B cell (primary cell): ENCODE data around the gene NFIB. TPM values are rescaled to one million over a fixed set of nuclear protein-coding genes. Genes with fewer than 3 reads are reported as not detected.

ENCODE experiments used
- ATAC-seq: fragments of 200-7000 bp; cut with Tn5 transposase; one replicate; pipeline ENCODE4 v1.10.0; 2021; ENCODE audit warnings: low read depth, mild to moderate bottlenecking, moderate number of reproducible peaks, moderate library complexity
- CTCF ChIA-PET: fragments of 350-600 bp; sonication (Branson Sonifier 250); formaldehyde crosslinking; loops from one replicate; lab custom pipeline; 2021; ENCODE audit warnings: antibody characterized with exemption, inconsistent platforms; lab: Charles Lee
- POLR2A ChIA-PET: fragments of 350-600 bp; sonication (Branson Sonifier 250); formaldehyde crosslinking; loops from one replicate; lab custom pipeline; 2021; ENCODE audit warnings: antibody characterized with exemption; lab: Charles Lee
- DNase-seq: peaks from one replicate; pipeline ENCODE4 v3.0.0; 2013
- H2AFZ ChIP-seq: 2 replicates; pipeline ENCODE4 v1.6.1; 2012; ENCODE audit warnings: mild to moderate bottlenecking, low read depth, low read length; ENCODE audit not compliant: insufficient read depth, poor library complexity, severe bottlenecking
- H3K27ac ChIP-seq, 2 donors: 1 replicate in 1 of 2; 2 replicates in 1 of 2; pipeline ENCODE4 v1.5.1; 2012 to 2013; ENCODE audit warnings: low read length in 2 of 2, mild to moderate bottlenecking in 2 of 2, moderate library complexity in 1 of 2
- H3K27me3 ChIP-seq, 4 experiments: fragments of 200-600 bp in 1 of 4; sonication (generic) in 1 of 4; replicated peaks in 1 of 4; 1 replicate in 2 of 4; 2 replicates in 2 of 4; pipeline versions ENCODE4 v1.6.1 to v1.7.0; 2013 to 2016; ENCODE audit warnings: low read length in 3 of 4, mild to moderate bottlenecking in 2 of 4, mixed read lengths in 1 of 4, moderate library complexity in 1 of 4; ENCODE audit not compliant: insufficient read depth in 4 of 4, control insufficient read depth in 3 of 4; ENCODE audit errors: control extremely low read depth in 1 of 4
- H3K36me3 ChIP-seq, 2 experiments: replicated peaks in 1 of 2; 1 replicate in 1 of 2; 2 replicates in 1 of 2; pipeline versions ENCODE4 v1.6.1 to v1.7.1; 2013; ENCODE audit warnings: low read length in 1 of 2; ENCODE audit not compliant: insufficient read depth in 2 of 2, control insufficient read depth in 1 of 2; ENCODE audit errors: control extremely low read depth in 1 of 2, extremely low read depth in 1 of 2
- H3K4me1 ChIP-seq, 2 donors: fragments of 200-600 bp in 1 of 2; sonication (generic) in 1 of 2; 1 replicate in 1 of 2; 2 replicates in 1 of 2; pipeline versions ENCODE4 v1.5.1 to v1.6.1; 2013 to 2017; ENCODE audit warnings: low read length in 2 of 2; ENCODE audit not compliant: control insufficient read depth in 2 of 2, insufficient read depth in 2 of 2
- H3K4me2 ChIP-seq: replicated peaks from 2 replicates; pipeline ENCODE3; 2012; ENCODE audit warnings: mild to moderate bottlenecking, low read depth, low read length; ENCODE audit not compliant: poor library complexity, severe bottlenecking
- H3K4me3 ChIP-seq, 5 experiments: fragments of 200-600 bp in 1 of 5; sonication (generic) in 1 of 5; 1 replicate in 3 of 5; 2 replicates in 2 of 5; pipeline versions ENCODE4 v1.5.1 to v1.7.0; 2011 to 2016; ENCODE audit warnings: low read length in 4 of 5, mild to moderate bottlenecking in 4 of 5, low read depth in 2 of 5, control low read depth in 1 of 5, moderate library complexity in 1 of 5; ENCODE audit not compliant: insufficient read depth in 1 of 5; ENCODE audit errors: control extremely low read depth in 1 of 5, extremely low read depth in 1 of 5
- H3K79me2 ChIP-seq: fragments of 200-600 bp; sonication (generic); one replicate; pipeline ENCODE4 v1.6.0; 2016; ENCODE audit warnings: low read length; ENCODE audit not compliant: control insufficient read depth, insufficient read depth
- H3K9ac ChIP-seq: fragments of 200-600 bp; sonication (generic); 2 replicates; pipeline ENCODE4 v1.6.1; 2017; ENCODE audit warnings: mild to moderate bottlenecking, low read length, moderate library complexity
- H3K9me3 ChIP-seq, 3 donors: one replicate each; pipeline versions ENCODE4 v1.6.1 to v1.7.1; 2013; ENCODE audit warnings: low read length in 2 of 3; ENCODE audit not compliant: control insufficient read depth in 2 of 3, insufficient read depth in 1 of 3; ENCODE audit errors: control extremely low read depth in 1 of 3
- H4K20me1 ChIP-seq: 2 replicates; pipeline ENCODE4 v1.6.0; 2012; ENCODE audit warnings: mild to moderate bottlenecking, low read length; ENCODE audit not compliant: insufficient read depth, control insufficient read depth, poor library complexity, severe bottlenecking
- H3K27ac Mint-ChIP-seq: one replicate; pipeline ENCODE4 v1.8.0; 2021; ENCODE audit warnings: mixed read lengths
- H3K27me3 Mint-ChIP-seq: one replicate; pipeline ENCODE4 v1.8.0; 2021; ENCODE audit warnings: mixed read lengths
- H3K4me1 Mint-ChIP-seq: one replicate; pipeline ENCODE4 v1.8.0; 2021; ENCODE audit warnings: mixed read lengths
- H3K4me3 Mint-ChIP-seq: one replicate; pipeline ENCODE4 v1.8.0; 2021; ENCODE audit warnings: mixed read lengths
- H3K9me3 Mint-ChIP-seq: one replicate; pipeline ENCODE4 v1.8.0; 2022; ENCODE audit warnings: mixed read lengths; ENCODE audit not compliant: insufficient read depth
- CTCF ChIP-seq: fragments of 200-600 bp; IDR thresholded peaks from one replicate; pipeline ENCODE4 v1.8.0; 2022; ENCODE audit warnings: antibody characterized with exemption, mild to moderate bottlenecking
- EZH2 ChIP-seq: IDR thresholded peaks from 2 replicates; pipeline ENCODE4 v1.6.1; 2012; ENCODE audit warnings: borderline replicate concordance, low read depth, mild to moderate bottlenecking, moderate library complexity, low read length; ENCODE audit not compliant: insufficient read depth, poor library complexity, severe bottlenecking
- WGBS: methylation state at CpG from one replicate; pipeline ENCODE4 v1.1.5; 2013; ENCODE audit warnings: missing lambda C conversion rate; ENCODE audit not compliant: insufficient coverage; 5-methylcytosine and 5-hydroxymethylcytosine counted together
- intact Hi-C: fragments of 100-400 bp; cut with micrococcal nuclease; formaldehyde crosslinking; loops from one replicate; pipeline ENCODE4 v1.10.0; 2022
- polyA plus RNA-seq: library from polyadenylated mRNA; depleted of rRNA; stranded (reverse); fragments of >200 nt; gene quantifications from 2 replicates; pipeline ENCODE4 v1.2.3, GENCODE V29; 2012
- total RNA-seq, 2 donors: library from RNA; stranded (reverse); fragments of 120-200 nt in 1 of 2; gene quantifications; 1 replicate in 1 of 2; 2 replicates in 1 of 2; pipeline versions ENCODE4 v1.2.3 to v1.2.4, GENCODE V29; 2013 to 2022

Gene NFIB
- total and polyA plus RNA-seq, 2 donors (not counting 1 experiment from before 2014, with no cell fraction given), result not detected

- TF ChIP-seq EZH2, result no peak
- no peak for TF ChIP-seq CTCF
- H3K27me3 Mint-ChIP-seq, result no peaks in the 10 kb centered on the region
- CTCF ChIA-PET, result no interaction called here
- Histone ChIP-seq H3K9ac (no peak overlapping the region), H3K4me1 (no peaks in the 10 kb centered on the region), H3K27ac (no peak overlapping the region), H2AFZ (no peak overlapping the region), H3K79me2 (no peaks in the 10 kb centered on the region), H4K20me1 (no peaks in the 10 kb centered on the region), H3K4me3 (no peak overlapping the region), H3K4me2 (no peak overlapping the region), H3K9me3 (no peaks in the 10 kb centered on the region), H3K36me3 (no peaks in the 10 kb centered on the region), H3K27me3 (no peaks in the 10 kb centered on the region)
- no peaks in the 10 kb centered on the region for H3K4me1 Mint-ChIP-seq
- WGBS, result no CpG with 5 or more reads among the region's 2 CpGs
- DNase-seq, result no peak
- peaks cover 4% of the 10 kb centered on the region for H3K9me3 Mint-ChIP-seq
- POLR2A ChIA-PET, result no interaction called here
- no peak overlapping the region for H3K27ac Mint-ChIP-seq
- intact Hi-C loops, result no loop called here
- H3K4me3 Mint-ChIP-seq, result no peak overlapping the region
- no peak for ATAC-seq
Observed at GRCh38 chr9:14064940-14065339, 249.0 kb downstream of the NFIB start.

- TF ChIP-seq EZH2 (no peak), CTCF (no peak)
- no peak for ATAC-seq
- Mint-ChIP-seq H3K27ac (no peak overlapping the region), H3K27me3 (no peaks in the 10 kb centered on the region), H3K4me1 (no peaks in the 10 kb centered on the region), H3K9me3 (no peaks in the 10 kb centered on the region), H3K4me3 (no peak overlapping the region)
- no peaks in the 10 kb centered on the region for H4K20me1 ChIP-seq
- no peaks in the 10 kb centered on the region for H3K27me3 ChIP-seq
- H3K4me1 ChIP-seq, result no peaks in the 10 kb centered on the region
- no peak for DNase-seq
- intact Hi-C loops, result no loop called here
- WGBS, result no CpG with 5 or more reads among the region's 1 CpG
- POLR2A ChIA-PET, result no interaction called here
- H3K79me2 ChIP-seq, result no peaks in the 10 kb centered on the region
- no peak overlapping the region for H3K4me3 ChIP-seq
- no peak overlapping the region for H3K9ac ChIP-seq
- no peak overlapping the region for H3K27ac ChIP-seq
- H2AFZ ChIP-seq, result no peak overlapping the region
- CTCF ChIA-PET, result no interaction called here
- H3K9me3 ChIP-seq, result no peaks in the 10 kb centered on the region
- no peak overlapping the region for H3K4me2 ChIP-seq
- no peaks in the 10 kb centered on the region for H3K36me3 ChIP-seq
Observed at GRCh38 chr9:14063756-14064155, 250.2 kb downstream of the NFIB start.
